ENCODE data around the gene METAP2.

DNA sequence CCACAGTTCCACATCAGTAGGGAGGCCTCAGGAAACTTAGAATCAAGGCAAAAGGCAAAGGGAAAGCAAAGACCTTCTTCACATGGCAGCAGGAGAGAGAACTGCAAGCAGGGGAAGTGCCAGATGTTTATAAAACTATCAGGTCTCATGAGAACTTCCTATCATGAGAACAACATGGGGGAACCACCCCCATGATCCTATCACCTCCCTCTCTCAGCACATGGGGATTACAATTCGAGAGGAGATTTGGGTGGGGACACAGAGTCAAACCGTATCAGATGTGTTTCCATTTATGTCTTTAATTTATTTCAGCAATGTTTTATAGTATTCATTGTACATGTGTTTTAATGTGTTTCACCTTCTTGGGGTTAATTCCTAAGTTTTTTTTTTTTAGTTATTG lies 25.8 kb downstream of the METAP2 start:
- TF ChIP-seq CTCF (optimal IDR thresholded peaks at IDR 0.05 in 1 of 3, IDR thresholded peaks at IDR 0.05 in 1 of 3, conservative IDR thresholded peaks at IDR 0.05 in 1 of 3; ENCODE audit: extremely low read depth in 1 of 3, insufficient read depth in 2 of 3, low read length in 3 of 3) (no peak), EZH2 (IDR thresholded peaks at IDR 0.05; ENCODE audit: low read length) (no peak)
